ENCODE results near the gene MACF1. TPM values are rescaled to one million over a fixed set of nuclear protein-coding genes. Genes with fewer than 3 reads are reported as not detected.

Gene MACF1
- total and polyA plus RNA-seq, 4 donors, result 69.1 to 966 (median 233) TPM

DNA sequence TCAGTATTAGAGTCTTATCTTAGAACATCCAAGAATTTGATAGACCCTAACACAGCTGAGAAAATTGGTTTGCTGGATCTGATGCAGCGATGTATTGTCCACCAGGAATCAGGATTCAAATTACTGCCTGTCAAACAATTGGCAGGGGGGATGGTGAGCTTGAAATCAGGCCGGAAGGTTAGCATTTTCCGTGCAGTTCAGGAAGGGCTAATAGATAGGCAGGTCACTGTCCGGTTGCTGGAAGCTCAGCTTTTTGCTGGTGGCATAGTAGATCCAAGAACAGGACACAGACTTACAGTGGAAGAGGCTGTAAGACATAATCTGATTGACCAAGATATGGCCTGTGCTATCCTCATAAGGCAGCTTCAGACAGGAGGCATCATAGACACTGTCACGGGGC lies 127.2 kb downstream of the MACF1 start:
- Histone ChIP-seq H3K27ac (ENCODE audit: low read depth in 1 of 2, low read length in 1 of 2) (no peak overlapping the region), H3K4me1 (ENCODE audit: control insufficient read depth in 5 of 5, insufficient read depth in 5 of 5, low read length in 5 of 5) (peaks cover 0 to 2% (median 0%) of the 10 kb centered on the region in 5 donors), H3K36me3 (ENCODE audit: control insufficient read depth in 4 of 4, insufficient read depth in 4 of 4, low read length in 4 of 4) (peaks cover 36 to 75% (median 66%) of the 10 kb centered on the region in 4 donors), H3K4me3 (no peak overlapping the region), H3K27me3 (ENCODE audit: control insufficient read depth in 3 of 3, insufficient read depth in 3 of 3, low read length in 2 of 3) (no peaks in the 10 kb centered on the region), H3K9ac (ENCODE audit: insufficient read depth in 1 of 2, low read length in 2 of 2) (no peak overlapping the region), H3K9me3 (ENCODE audit: control insufficient read depth in 4 of 4, insufficient read depth in 3 of 4, low read length in 3 of 4) (no peaks in the 10 kb centered on the region)
- ATAC-seq (ENCODE audit: insufficient read depth, low FRiP score), result no peak
- no peak for DNase-seq
- 85 to 94% methylated on average over 5 of the region's 5 CpGs for WGBS, 2 donors
- TF ChIP-seq, protein P1, sequence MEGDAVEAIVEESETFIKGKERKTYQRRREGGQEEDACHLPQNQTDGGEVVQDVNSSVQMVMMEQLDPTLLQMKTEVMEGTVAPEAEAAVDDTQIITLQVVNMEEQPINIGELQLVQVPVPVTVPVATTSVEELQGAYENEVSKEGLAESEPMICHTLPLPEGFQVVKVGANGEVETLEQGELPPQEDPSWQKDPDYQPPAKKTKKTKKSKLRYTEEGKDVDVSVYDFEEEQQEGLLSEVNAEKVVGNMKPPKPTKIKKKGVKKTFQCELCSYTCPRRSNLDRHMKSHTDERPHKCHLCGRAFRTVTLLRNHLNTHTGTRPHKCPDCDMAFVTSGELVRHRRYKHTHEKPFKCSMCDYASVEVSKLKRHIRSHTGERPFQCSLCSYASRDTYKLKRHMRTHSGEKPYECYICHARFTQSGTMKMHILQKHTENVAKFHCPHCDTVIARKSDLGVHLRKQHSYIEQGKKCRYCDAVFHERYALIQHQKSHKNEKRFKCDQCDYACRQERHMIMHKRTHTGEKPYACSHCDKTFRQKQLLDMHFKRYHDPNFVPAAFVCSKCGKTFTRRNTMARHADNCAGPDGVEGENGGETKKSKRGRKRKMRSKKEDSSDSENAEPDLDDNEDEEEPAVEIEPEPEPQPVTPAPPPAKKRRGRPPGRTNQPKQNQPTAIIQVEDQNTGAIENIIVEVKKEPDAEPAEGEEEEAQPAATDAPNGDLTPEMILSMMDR (IDR thresholded peaks at IDR 0.05; ENCODE audit: control extremely low read depth, extremely low read depth), result no peak

GRCh38 chr1:39332291-39332690 lies 127.8 kb downstream of the MACF1 start:
- H3K27ac ChIP-seq (ENCODE audit: low read depth in 1 of 2, low read length in 1 of 2), result no peak overlapping the region
- no peaks in the 10 kb centered on the region for H3K9me3 ChIP-seq (ENCODE audit: control insufficient read depth in 4 of 4, insufficient read depth in 3 of 4, low read length in 3 of 4)
- no peak for DNase-seq
- TF ChIP-seq, protein P1 (IDR thresholded peaks at IDR 0.05; ENCODE audit: control extremely low read depth, extremely low read depth), result no peak
- H3K9ac ChIP-seq (ENCODE audit: insufficient read depth in 1 of 2, low read length in 2 of 2), result no peak overlapping the region
- peaks cover 0 to 2% (median 0%) of the 10 kb centered on the region in 5 donors for H3K4me1 ChIP-seq (ENCODE audit: control insufficient read depth in 5 of 5, insufficient read depth in 5 of 5, low read length in 5 of 5)
- H3K4me3 ChIP-seq, result no peak overlapping the region
- no peaks in the 10 kb centered on the region for H3K27me3 ChIP-seq (ENCODE audit: control insufficient read depth in 3 of 3, insufficient read depth in 3 of 3, low read length in 2 of 3)
- H3K36me3 ChIP-seq (ENCODE audit: control insufficient read depth in 4 of 4, insufficient read depth in 4 of 4, low read length in 4 of 4), result peaks cover 37 to 73% (median 64%) of the 10 kb centered on the region in 4 donors
- ATAC-seq (ENCODE audit: insufficient read depth, low FRiP score), result no peak
- 86 to 90% methylated on average over 2 of the region's 2 CpGs for WGBS, 2 donors

- Histone ChIP-seq H3K27ac (ENCODE audit: low read depth in 1 of 2, low read length in 1 of 2) (no peak overlapping the region), H3K27me3 (ENCODE audit: control insufficient read depth in 3 of 3, insufficient read depth in 3 of 3, low read length in 2 of 3) (no peaks in the 10 kb centered on the region), H3K4me1 (ENCODE audit: control insufficient read depth in 5 of 5, insufficient read depth in 5 of 5, low read length in 5 of 5) (peaks cover 0 to 2% (median 0%) of the 10 kb centered on the region in 5 donors), H3K4me3 (no peak overlapping the region), H3K9me3 (ENCODE audit: control insufficient read depth in 4 of 4, insufficient read depth in 3 of 4, low read length in 3 of 4) (no peaks in the 10 kb centered on the region), H3K36me3 (ENCODE audit: control insufficient read depth in 4 of 4, insufficient read depth in 4 of 4, low read length in 4 of 4) (peaks cover 33 to 68% (median 60%) of the 10 kb centered on the region in 4 donors), H3K9ac (ENCODE audit: insufficient read depth in 1 of 2, low read length in 2 of 2) (no peak overlapping the region)
- DNase-seq, result no peak
- no peak for ATAC-seq (ENCODE audit: insufficient read depth, low FRiP score)
- WGBS, 2 donors, result 63 to 89% methylated on average over 2 of the region's 2 CpGs
- TF ChIP-seq, protein P1 (IDR thresholded peaks at IDR 0.05; ENCODE audit: control extremely low read depth, extremely low read depth), result no peak
Measured at GRCh38 chr1:39332828-39333227, 128.3 kb downstream of the MACF1 start.

DNA sequence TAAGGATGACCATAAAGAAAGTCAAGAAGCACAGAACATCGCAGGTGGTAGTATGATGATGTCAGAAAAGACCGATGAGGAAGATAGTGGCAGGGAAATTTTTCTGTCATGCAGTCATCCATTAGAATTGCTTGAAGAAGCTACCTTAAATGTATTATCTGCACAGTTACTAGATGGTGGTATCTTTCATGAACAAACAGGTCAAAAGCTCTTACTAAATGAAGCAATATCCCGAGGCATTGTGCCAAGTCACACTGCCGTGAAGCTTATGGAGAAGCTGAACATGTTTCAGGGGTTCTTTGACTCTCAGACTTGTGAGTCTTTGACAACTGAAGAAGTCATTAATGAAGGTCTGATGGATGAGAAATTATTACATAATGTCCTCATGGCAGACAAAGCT lies 128.8 kb downstream of the MACF1 start:
- H3K4me1 ChIP-seq (ENCODE audit: control insufficient read depth in 5 of 5, insufficient read depth in 5 of 5, low read length in 5 of 5), result peaks cover 0 to 2% (median 0%) of the 10 kb centered on the region in 5 donors
- ATAC-seq (ENCODE audit: insufficient read depth, low FRiP score) (no peak), DNase-seq (peak in 2 of 3 donors; percentile 17 to 63)
- H3K4me3 ChIP-seq, result no peak overlapping the region
- TF ChIP-seq, protein P1 (IDR thresholded peaks at IDR 0.05; ENCODE audit: control extremely low read depth, extremely low read depth), result no peak
- H3K36me3 ChIP-seq (ENCODE audit: control insufficient read depth in 4 of 4, insufficient read depth in 4 of 4, low read length in 4 of 4), result peaks cover 30 to 68% (median 57%) of the 10 kb centered on the region in 4 donors
- WGBS, 2 donors, result 58 to 65% methylated on average over 4 of the region's 4 CpGs
- no peaks in the 10 kb centered on the region for H3K27me3 ChIP-seq (ENCODE audit: control insufficient read depth in 3 of 3, insufficient read depth in 3 of 3, low read length in 2 of 3)
- H3K27ac ChIP-seq (ENCODE audit: low read depth in 1 of 2, low read length in 1 of 2), result no peak overlapping the region
- no peak overlapping the region for H3K9ac ChIP-seq (ENCODE audit: insufficient read depth in 1 of 2, low read length in 2 of 2)
- no peaks in the 10 kb centered on the region for H3K9me3 ChIP-seq (ENCODE audit: control insufficient read depth in 4 of 4, insufficient read depth in 3 of 4, low read length in 3 of 4)
